HG03457 (cell line): ENCODE results near the gene SEMA7A.

Experiments used
- ATAC-seq: cut with Tn5 transposase; IDR thresholded peaks from one replicate; pipeline ENCODE4 v1.9.1; 2021; ENCODE audit warnings: moderate number of reproducible peaks; ENCODE audit not compliant: unreplicated experiment

The SEMA7A gene

GRCh38 chr15:74431645-74432044 lies 2.1 kb downstream of the SEMA7A start:
- no peak for ATAC-seq

GRCh38 chr15:74431116-74431515 lies 2.6 kb downstream of the SEMA7A start:
- ATAC-seq, result no peak

GRCh38 chr15:74430510-74430951 lies 3.2 kb downstream of the SEMA7A start:
- ATAC-seq, result no peak

GRCh38 chr15:74429781-74430400 lies 3.9 kb downstream of the SEMA7A start:
- ATAC-seq, result no peak

GRCh38 chr15:74428970-74429780 lies 4.6 kb downstream of the SEMA7A start:
- ATAC-seq, result no peak

- no peak for ATAC-seq
Observed at GRCh38 chr15:74428442-74428787, 5.3 kb downstream of the SEMA7A start.

- no peak for ATAC-seq
Observed at GRCh38 chr15:74427607-74428441, 5.9 kb downstream of the SEMA7A start.

GRCh38 chr15:74426404-74427281 lies 7.1 kb downstream of the SEMA7A start:
- ATAC-seq, result no peak

- ATAC-seq, result no peak
Observed at GRCh38 chr15:74425630-74426029, 8.1 kb downstream of the SEMA7A start.

GRCh38 chr15:74424901-74425528 lies 8.7 kb downstream of the SEMA7A start:
- ATAC-seq, result no peak

GRCh38 chr15:74423431-74424257 lies 10.1 kb downstream of the SEMA7A start:
- ATAC-seq, result no peak

GRCh38 chr15:74422652-74423430 lies 10.9 kb downstream of the SEMA7A start:
- no peak for ATAC-seq

- no peak for ATAC-seq
Observed at GRCh38 chr15:74422265-74422651, 11.5 kb downstream of the SEMA7A start.

- no peak for ATAC-seq
Observed at GRCh38 chr15:74421302-74422245, 12.2 kb downstream of the SEMA7A start.

GRCh38 chr15:74420193-74420905 lies 13.4 kb downstream of the SEMA7A start:
- no peak for ATAC-seq

- no peak for ATAC-seq
Observed at GRCh38 chr15:74419432-74419831, 14.3 kb downstream of the SEMA7A start.
